ENCODE data around the gene CNTNAP5.

GRCh38 chr2:124662946-124663644 is 638.0 kb downstream of the CNTNAP5 start:
- TF ChIP-seq CTCF (conservative IDR thresholded peaks at IDR 0.05; ENCODE audit: low read depth, low read length) (no peak), EZH2 (IDR thresholded peaks at IDR 0.05; ENCODE audit: borderline replicate concordance, low read depth, low read length, poor library complexity, severe bottlenecking) (no peak)
